ENCODE measurements around the gene GHITM.
"Not testable (repeated sequence)": the region's sequence is repeated elsewhere in the genome, so short reads cannot be mapped to it uniquely, and the experiment has no call there.

Gene GHITM

GRCh38 chr10:84179059-84179710 lies 39.9 kb downstream of the GHITM start:
- no peak overlapping the region for H3K27ac ChIP-seq
- TF ChIP-seq CTCF (IDR thresholded peaks at IDR 0.05) (no peak), ZFX (IDR thresholded peaks at IDR 0.05; ENCODE audit: borderline replicate concordance) (no peak)

GRCh38 chr10:84180386-84180785 lies 41.1 kb downstream of the GHITM start:
- not testable (repeated sequence) for H3K27ac ChIP-seq

- no peak overlapping the region for H3K27ac ChIP-seq
- TF ChIP-seq CTCF (IDR thresholded peaks at IDR 0.05) (no peak), ZFX (IDR thresholded peaks at IDR 0.05; ENCODE audit: borderline replicate concordance) (no peak)
Measured at GRCh38 chr10:84181631-84182030, 42.3 kb downstream of the GHITM start.

- TF ChIP-seq CTCF (IDR thresholded peaks at IDR 0.05) (no peak), ZFX (IDR thresholded peaks at IDR 0.05; ENCODE audit: borderline replicate concordance) (no peak)
- no peak overlapping the region for H3K27ac ChIP-seq
Measured at GRCh38 chr10:84184517-84184916, 45.2 kb downstream of the GHITM start.

- TF ChIP-seq CTCF (IDR thresholded peaks at IDR 0.05) (no peak), ZFX (IDR thresholded peaks at IDR 0.05; ENCODE audit: borderline replicate concordance) (no peak)
- no peak overlapping the region for H3K27ac ChIP-seq
Measured at GRCh38 chr10:84185526-84186175, 46.3 kb downstream of the GHITM start.

- no peak for TF ChIP-seq ZFX (IDR thresholded peaks at IDR 0.05; ENCODE audit: borderline replicate concordance)
- TF ChIP-seq CTCF (IDR thresholded peaks at IDR 0.05), result no peak
- no peak overlapping the region for H3K27ac ChIP-seq
Measured at GRCh38 chr10:84188815-84189214, 49.5 kb downstream of the GHITM start.

GRCh38 chr10:84190621-84191020 lies 51.3 kb downstream of the GHITM start:
- no peak overlapping the region for H3K27ac ChIP-seq
- TF ChIP-seq ZFX (IDR thresholded peaks at IDR 0.05; ENCODE audit: borderline replicate concordance) (no peak), CTCF (IDR thresholded peaks at IDR 0.05) (no peak)

Measured in 22Rv1 (cell line).